GM23338 (cell line): ENCODE data around the gene ZNF460. TPM values are rescaled to one million over a fixed set of nuclear protein-coding genes. Genes with fewer than 3 reads are reported as not detected.
A peak's percentile ranks its signal among the peaks of the same experiment; 100 is the strongest.

Experiments used
- ATAC-seq: fragments of 200-7000 bp; cut with Tn5 transposase; 3 replicates; pipeline ENCODE4 v1.9.1; 2020
- DNase-seq: peaks from one replicate; pipeline ENCODE4 v3.0.0-alpha.2; 2015; ENCODE audit warnings: low spot score
- H2AFZ ChIP-seq: fragments of 200-600 bp; sonication (generic); 2 replicates; pipeline ENCODE4 v1.8.0; 2016; ENCODE audit warnings: antibody characterized with exemption, mild to moderate bottlenecking, moderate library complexity
- H3F3A ChIP-seq: fragments of 200-600 bp; sonication (generic); replicated peaks from 2 replicates; pipeline ENCODE4 v1.8.0; 2017; ENCODE audit warnings: antibody characterized with exemption, mixed run types, low read depth
- H3K27ac ChIP-seq: fragments of 200-600 bp; sonication (generic); 2 replicates; pipeline ENCODE4 v1.6.1; 2016; ENCODE audit warnings: low read depth
- H3K27me3 ChIP-seq: fragments of 200-600 bp; sonication (generic); 2 replicates; pipeline ENCODE4 v1.8.0; 2016; ENCODE audit warnings: mild to moderate bottlenecking, mixed run types, moderate library complexity; ENCODE audit not compliant: insufficient read depth
- H3K36me3 ChIP-seq: fragments of 200-600 bp; sonication (generic); 2 replicates; pipeline ENCODE4 v1.8.0; 2016; ENCODE audit warnings: mild to moderate bottlenecking; ENCODE audit not compliant: insufficient read depth
- H3K4me1 ChIP-seq: fragments of 200-600 bp; sonication (generic); 2 replicates; pipeline ENCODE4 v1.8.0; 2016; ENCODE audit warnings: mild to moderate bottlenecking, moderate library complexity; ENCODE audit not compliant: insufficient read depth
- H3K4me2 ChIP-seq: fragments of 200-600 bp; sonication (generic); 2 replicates; pipeline ENCODE4 v1.7.1; 2017; ENCODE audit warnings: mixed run types
- H3K4me3 ChIP-seq: fragments of 200-600 bp; sonication (generic); 2 replicates; pipeline ENCODE4 v1.6.1; 2016; ENCODE audit warnings: mixed run types
- H3K79me2 ChIP-seq: fragments of 200-600 bp; sonication (generic); replicated peaks from 2 replicates; pipeline ENCODE4 v1.8.0; 2017; ENCODE audit warnings: mild to moderate bottlenecking; ENCODE audit not compliant: insufficient read depth
- H3K9me2 ChIP-seq: fragments of 200-600 bp; sonication (generic); 2 replicates; pipeline ENCODE4 v1.8.0; 2017; ENCODE audit not compliant: insufficient read depth
- H4K20me1 ChIP-seq: fragments of 200-600 bp; sonication (generic); replicated peaks from 2 replicates; pipeline ENCODE4 v1.8.0; 2017; ENCODE audit warnings: mild to moderate bottlenecking; ENCODE audit not compliant: insufficient read depth
- H3K27ac Mint-ChIP-seq: 2 replicates; pipeline ENCODE4 v1.8.0; 2020; ENCODE audit warnings: inconsistent platforms, mild to moderate bottlenecking, moderate library complexity, mixed read lengths
- H3K27me3 Mint-ChIP-seq: 3 replicates; pipeline ENCODE4 v1.8.0; 2022; ENCODE audit warnings: low read depth, mild to moderate bottlenecking, moderate library complexity, mixed read lengths, inconsistent platforms; ENCODE audit not compliant: insufficient read depth, poor library complexity
- H3K36me3 Mint-ChIP-seq: 3 replicates; pipeline ENCODE4 v1.8.0; 2021; ENCODE audit warnings: low read depth, mild to moderate bottlenecking, inconsistent platforms, moderate library complexity, mixed read lengths
- H3K4me1 Mint-ChIP-seq: 3 replicates; pipeline ENCODE4 v1.8.0; 2020; ENCODE audit warnings: mild to moderate bottlenecking, inconsistent platforms, mixed read lengths
- H3K4me3 Mint-ChIP-seq: 3 replicates; pipeline ENCODE4 v1.8.0; 2021; ENCODE audit warnings: moderate library complexity, mild to moderate bottlenecking, inconsistent platforms, mixed read lengths
- H3K9me3 Mint-ChIP-seq: 3 replicates; pipeline ENCODE4 v1.8.0; 2020; ENCODE audit warnings: moderate library complexity, mild to moderate bottlenecking, inconsistent platforms, mixed read lengths
- CREB1 ChIP-seq: fragments of 250-450 bp; sonication (Bioruptor Pico); IDR thresholded peaks from 2 replicates; pipeline ENCODE4 v1.5.0; 2020; ENCODE audit warnings: low read depth, mild to moderate bottlenecking, moderate library complexity
- CTCF ChIP-seq, 2 experiments: fragments of 200-600 bp in 1 of 2; sonication (generic) in 1 of 2; conservative IDR thresholded peaks; 2 replicates each; pipeline versions ENCODE4 v1.5.1 to v1.6.1; 2016 to 2017; ENCODE audit warnings: antibody characterized with exemption in 2 of 2, low read depth in 2 of 2, mild to moderate bottlenecking in 2 of 2, moderate library complexity in 1 of 2
- ETS1 ChIP-seq: IDR thresholded peaks from 2 replicates; pipeline ENCODE4 v1.6.1; 2016; ENCODE audit warnings: antibody characterized with exemption
- EZH2 ChIP-seq: fragments of 200-600 bp; sonication (generic); IDR thresholded peaks from one replicate; pipeline ENCODE4 v1.8.0; 2017; ENCODE audit warnings: antibody characterized with exemption, mild to moderate bottlenecking, low read depth; ENCODE audit not compliant: unreplicated experiment
- EZH2phosphoT487 ChIP-seq: fragments of 200-600 bp; sonication (generic); IDR thresholded peaks from one replicate; pipeline ENCODE4 v1.8.1; 2018; ENCODE audit warnings: antibody characterized with exemption; ENCODE audit not compliant: unreplicated experiment
- JUNB ChIP-seq: IDR thresholded peaks from one replicate; pipeline ENCODE4 v1.6.1; 2016; ENCODE audit warnings: antibody characterized with exemption; ENCODE audit not compliant: unreplicated experiment
- NANOG ChIP-seq: IDR thresholded peaks from 2 replicates; pipeline ENCODE4 v1.6.1; 2016; ENCODE audit warnings: antibody characterized with exemption, borderline replicate concordance
- POLR2AphosphoS5 ChIP-seq: IDR thresholded peaks from 2 replicates; pipeline ENCODE4 v1.6.1; 2016; ENCODE audit warnings: antibody characterized with exemption, low read depth
- REST ChIP-seq: IDR thresholded peaks from one replicate; pipeline ENCODE4 v1.6.1; 2018; ENCODE audit warnings: antibody characterized with exemption; ENCODE audit not compliant: unreplicated experiment
- STAT1 ChIP-seq: IDR thresholded peaks from one replicate; pipeline ENCODE4 v1.6.1; 2016; ENCODE audit warnings: antibody characterized with exemption; ENCODE audit not compliant: unreplicated experiment
- ZNF114 ChIP-seq: fragments of 250-450 bp; sonication (Bioruptor Pico); IDR thresholded peaks from 2 replicates; pipeline ENCODE4 v1.5.0; 2020; ENCODE audit warnings: mild to moderate bottlenecking, moderate library complexity
- ZNF331 ChIP-seq: fragments of 250-450 bp; sonication (Bioruptor Pico); IDR thresholded peaks from 2 replicates; pipeline ENCODE4 v1.5.0; 2020; ENCODE audit warnings: low read depth, mild to moderate bottlenecking, moderate library complexity
- ZNF462 ChIP-seq: fragments of 250-450 bp; sonication (Bioruptor Pico); IDR thresholded peaks from 2 replicates; pipeline ENCODE4 v1.5.0; 2020; ENCODE audit warnings: mild to moderate bottlenecking, moderate library complexity
- polyA plus RNA-seq: library from polyadenylated mRNA; unstranded; fragments of >200 nt; fragmentation: Nextera tagmentation; extraction: Ambion mirVana; gene quantifications from 2 replicates; pipeline ENCODE4 v1.2.1, GENCODE V29; 2016
- total RNA-seq: library from RNA; depleted of rRNA; stranded (reverse); fragments of >200 nt; shearing (Covaris generic); gene quantifications from 2 replicates; pipeline ENCODE4 v1.2.3, GENCODE V29; 2014

The ZNF460 gene
- total and polyA plus RNA-seq, 2 experiments from 2014 or later, result 3.4 to 81.7 TPM

- peaks cover 13% of the 10 kb centered on the region for H3K4me1 ChIP-seq
- peak overlapping the region; percentile 99 for H3K27ac ChIP-seq
- peaks cover 4% of the 10 kb centered on the region for H3K36me3 ChIP-seq
- H3K4me2 ChIP-seq, result peak overlapping the region; percentile 80
- Mint-ChIP-seq H3K27me3 (peaks cover 9% of the 10 kb centered on the region), H3K36me3 (peaks cover 33% of the 10 kb centered on the region), H3K9me3 (no peaks in the 10 kb centered on the region; the same call in 2 of the 3 replicates), H3K27ac (no peak overlapping the region), H3K4me1 (peaks cover 11% of the 10 kb centered on the region), H3K4me3 (no peak overlapping the region)
- H3F3A ChIP-seq, result no peaks in the 10 kb centered on the region
- H3K27me3 ChIP-seq, result no peaks in the 10 kb centered on the region
- peaks cover 42% of the 10 kb centered on the region for H3K79me2 ChIP-seq
- H3K4me3 ChIP-seq, result peak overlapping the region; percentile 68
- ATAC-seq, result peak; percentile 91
- peaks cover 25% of the 10 kb centered on the region; the same call in 1 of the 2 replicates for H4K20me1 ChIP-seq
- H2AFZ ChIP-seq, result no peak overlapping the region
- TF ChIP-seq REST (peak; percentile 35), EZH2 (no peak), ETS1 (0 out of 2 replicates have a peak, but pooled peaks have one; percentile 44), EZH2phosphoT487 (no peak), JUNB (no peak), CTCF (conservative IDR thresholded peaks at IDR 0.05; ENCODE audit: low read depth in 2 of 2) (peak; percentile 19 to 44; a peak in 2 of 4 replicates), ZNF462 (CRISPR knock-in tag) (no peak), ZNF114 (CRISPR knock-in tag) (no peak), POLR2AphosphoS5 (peak; percentile 73), CREB1 (CRISPR knock-in tag) (peak; percentile 60), STAT1 (no peak), ZNF331 (CRISPR knock-in tag) (no peak), NANOG (no peak)
- peak; percentile 98 for DNase-seq
- H3K9me2 ChIP-seq, result no peaks in the 10 kb centered on the region
Observed at GRCh38 chr19:57279418-57280164, 694 bp upstream of the ZNF460 start.
